Activated T-cell treated with anti-CD3 and anti-CD28 coated beads for 24 hours (primary cell): ENCODE results near the gene ENC1.
A peak's percentile ranks its signal among the peaks of the same experiment; 100 is the strongest.

Experiments
- DNase-seq: peaks from one replicate; pipeline ENCODE4 v3.0.0-alpha.2; 2020; ENCODE audit warnings: low read depth

The ENC1 gene

GRCh38 chr5:74608736-74609601, 31.6 kb downstream of the ENC1 start:
- DNase-seq = no peak

GRCh38 chr5:74605759-74606158, 34.8 kb downstream of the ENC1 start:
- DNase-seq = no peak

GRCh38 chr5:74603376-74603775, 37.2 kb downstream of the ENC1 start:
- no peak for DNase-seq

GRCh38 chr5:74599148-74599547, 41.4 kb downstream of the ENC1 start:
- DNase-seq = no peak

- DNase-seq = no peak
Observed at GRCh38 chr5:74598731-74599130, 41.8 kb downstream of the ENC1 start.

- DNase-seq = no peak
Observed at GRCh38 chr5:74596927-74597326, 43.6 kb downstream of the ENC1 start.

GRCh38 chr5:74595143-74595925, 45.2 kb downstream of the ENC1 start:
- no peak for DNase-seq

GRCh38 chr5:74594137-74595040, 46.1 kb downstream of the ENC1 start:
- DNase-seq = no peak

GRCh38 chr5:74589204-74590056, 51.1 kb downstream of the ENC1 start:
- no peak for DNase-seq

GRCh38 chr5:74588415-74588814, 52.1 kb downstream of the ENC1 start:
- DNase-seq = no peak

GRCh38 chr5:74587890-74588289, 52.6 kb downstream of the ENC1 start:
- DNase-seq = no peak

- no peak for DNase-seq
Observed at GRCh38 chr5:74587300-74587699, 53.2 kb downstream of the ENC1 start.

- no peak for DNase-seq
Observed at GRCh38 chr5:74586856-74587255, 53.7 kb downstream of the ENC1 start.

- DNase-seq = no peak
Observed at GRCh38 chr5:74582853-74583252, 57.7 kb downstream of the ENC1 start.

- no peak for DNase-seq
Observed at GRCh38 chr5:74581988-74582365, 58.6 kb downstream of the ENC1 start.

GRCh38 chr5:74580729-74581109, 59.8 kb downstream of the ENC1 start:
- DNase-seq = no peak

GRCh38 chr5:74579215-74579614, 61.3 kb downstream of the ENC1 start:
- DNase-seq = peak; percentile 51

GRCh38 chr5:74578356-74579044, 62.0 kb downstream of the ENC1 start:
- no peak for DNase-seq
